ENCODE data around the gene TMEM126B.
A peak's percentile ranks its signal among the peaks of the same experiment; 100 is the strongest.
"Not testable (repeated sequence)": the region's sequence is repeated elsewhere in the genome, so short reads cannot be mapped to it uniquely, and the experiment has no call there.

TMEM126B gene

GRCh38 chr11:85651118-85651517, 22.7 kb downstream of the TMEM126B start:
- no peak for DNase-seq

GRCh38 chr11:85652786-85653447, 24.5 kb downstream of the TMEM126B start:
- no peak for DNase-seq

- not testable (repeated sequence) for DNase-seq
Observed at GRCh38 chr11:85654343-85654742, 25.9 kb downstream of the TMEM126B start.

- DNase-seq, result no peak
Observed at GRCh38 chr11:85656777-85657176, 28.4 kb downstream of the TMEM126B start.

GRCh38 chr11:85658180-85658579, 29.8 kb downstream of the TMEM126B start:
- no peak for DNase-seq

- no peak for DNase-seq
Observed at GRCh38 chr11:85661972-85662664, 33.7 kb downstream of the TMEM126B start.

GRCh38 chr11:85663080-85663752, 34.8 kb downstream of the TMEM126B start:
- peak; percentile 35 for DNase-seq

GRCh38 chr11:85663753-85664614, 35.6 kb downstream of the TMEM126B start:
- DNase-seq, result peak; percentile 92

- DNase-seq, result peak; percentile 98
Observed at GRCh38 chr11:85664615-85665481, 36.5 kb downstream of the TMEM126B start, which contains the start of gene CREBZF. TSS of gene CREBZF (minus strand) at chr11:85665129. CDS start at chr11:85664875, 254 bp downstream.

GRCh38 chr11:85665733-85666132, 37.3 kb downstream of the TMEM126B start:
- peak; percentile 29 for DNase-seq

- no peak for DNase-seq
Observed at GRCh38 chr11:85666687-85667086, 38.3 kb downstream of the TMEM126B start.

- no peak for DNase-seq
Observed at GRCh38 chr11:85668157-85668556, 39.8 kb downstream of the TMEM126B start.

- not testable (repeated sequence) for DNase-seq
Observed at GRCh38 chr11:85670949-85671663, 42.7 kb downstream of the TMEM126B start.

- DNase-seq, result no peak
Observed at GRCh38 chr11:85672105-85672902, 43.9 kb downstream of the TMEM126B start.

GRCh38 chr11:85673393-85673792, 45.0 kb downstream of the TMEM126B start:
- DNase-seq, result no peak

- peak; percentile 53 for DNase-seq
Observed at GRCh38 chr11:85679576-85679975, 51.2 kb downstream of the TMEM126B start.

- peak; percentile 83 for DNase-seq
Observed at GRCh38 chr11:85680897-85681296, 52.5 kb downstream of the TMEM126B start.

GRCh38 chr11:85682330-85683305, 54.2 kb downstream of the TMEM126B start:
- DNase-seq, result peak; percentile 88
